ENCODE results near the gene SPSB1. TPM values are rescaled to one million over a fixed set of nuclear protein-coding genes. Genes with fewer than 3 reads are reported as not detected.

SPSB1 gene
- total and polyA plus RNA-seq, 2 donors from 2014 or later: 12.7 to 25.9 TPM

GRCh38 chr1:9253453-9254105, 39.1 kb upstream of the SPSB1 start:
- peaks cover 0 to 25% (median 21%) of the 10 kb centered on the region in 3 donors for H3K4me1 ChIP-seq (ENCODE audit: control insufficient read depth in 2 of 3, insufficient read depth in 2 of 3, low read depth in 1 of 3, low read length in 3 of 3)

DNA sequence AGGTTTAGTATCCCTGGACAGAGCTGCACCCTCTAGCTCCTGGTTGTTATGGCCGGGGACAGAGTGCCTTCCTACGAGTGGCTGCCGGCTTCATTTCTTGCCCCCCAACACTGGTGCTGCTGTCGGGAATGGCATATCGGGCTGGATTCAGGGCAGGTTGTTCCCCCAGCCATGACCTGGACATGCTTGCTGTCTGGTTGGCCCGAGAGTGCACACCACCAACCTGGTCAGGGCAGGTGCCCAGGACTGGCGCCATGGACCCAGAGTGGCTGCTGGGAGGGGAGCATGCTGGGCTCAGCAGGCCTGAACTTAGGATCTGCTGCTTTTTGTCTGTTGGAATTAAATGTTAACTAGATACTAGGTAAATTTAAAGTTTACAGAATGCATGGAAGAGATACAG, 36.4 kb upstream of the SPSB1 start:
- Histone ChIP-seq H3K27ac (ENCODE audit: low read depth in 2 of 2, low read length in 2 of 2) (no peak overlapping the region), H3K36me3 (ENCODE audit: control insufficient read depth in 2 of 3, insufficient read depth in 3 of 3, low read length in 3 of 3) (peaks cover 0 to 4% (median 2%) of the 10 kb centered on the region in 3 donors), H3K9ac (ENCODE audit: low read length in 3 of 3) (no peak overlapping the region), H3K4me1 (ENCODE audit: control insufficient read depth in 2 of 3, insufficient read depth in 2 of 3, low read depth in 1 of 3, low read length in 3 of 3) (peaks cover 0 to 8% (median 3%) of the 10 kb centered on the region in 3 donors), H3K4me3 (ENCODE audit: low read length in 3 of 3) (no peak overlapping the region), H3K9me3 (ENCODE audit: control insufficient read depth in 2 of 3, insufficient read depth in 1 of 3, low read length in 3 of 3) (peaks cover 0 to 6% (median 0%) of the 10 kb centered on the region in 3 donors), H3K27me3 (ENCODE audit: control insufficient read depth, insufficient read depth, low read length) (no peaks in the 10 kb centered on the region)
- no peak for FAIRE-seq
- no peak for TF ChIP-seq CTCF (IDR thresholded peaks at IDR 0.05; ENCODE audit: borderline replicate concordance, extremely low read depth, insufficient read depth)
- intact Hi-C loops (cut with DNase I): no loop called here
- DNase-seq: peak in 1 of 5 donors; percentile 51

More at GRCh38 chr1:9253453-9254105, 39.1 kb upstream of the SPSB1 start:
- TF ChIP-seq CTCF (IDR thresholded peaks at IDR 0.05; ENCODE audit: borderline replicate concordance, extremely low read depth, insufficient read depth): no peak
- FAIRE-seq (no peak), DNase-seq (no peak)
- Histone ChIP-seq H3K9ac (ENCODE audit: low read length in 3 of 3) (no peak overlapping the region), H3K27me3 (ENCODE audit: control insufficient read depth, insufficient read depth, low read length) (no peaks in the 10 kb centered on the region), H3K4me3 (ENCODE audit: low read length in 3 of 3) (no peak overlapping the region), H3K36me3 (ENCODE audit: control insufficient read depth in 2 of 3, insufficient read depth in 3 of 3, low read length in 3 of 3) (peaks cover 0 to 4% (median 0%) of the 10 kb centered on the region in 3 donors), H3K27ac (ENCODE audit: low read depth in 2 of 2, low read length in 2 of 2) (no peak overlapping the region), H3K9me3 (ENCODE audit: control insufficient read depth in 2 of 3, insufficient read depth in 1 of 3, low read length in 3 of 3) (no peaks in the 10 kb centered on the region)
- intact Hi-C loops (cut with DNase I): no loop called here

DNA sequence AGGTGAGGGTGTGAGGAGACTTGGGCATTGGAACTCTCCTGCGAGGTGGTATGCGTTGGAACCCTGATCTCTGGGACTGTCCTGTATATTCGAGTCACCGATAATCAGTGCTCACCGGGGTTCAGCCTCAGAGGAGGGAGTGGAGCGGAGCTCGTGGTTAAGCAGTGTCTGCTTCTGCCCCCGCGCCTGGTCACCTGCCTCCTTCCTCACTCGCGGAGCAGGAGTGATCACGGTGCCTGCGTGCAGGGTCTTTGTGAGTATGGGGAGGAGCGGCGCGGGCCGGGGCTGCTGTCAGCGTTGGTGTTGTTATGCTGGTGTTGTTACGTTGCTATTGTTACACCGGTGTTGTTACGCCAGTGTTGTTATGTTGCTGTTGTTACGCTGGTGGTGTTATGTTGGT, 34.8 kb upstream of the SPSB1 start:
- TF ChIP-seq CTCF (IDR thresholded peaks at IDR 0.05; ENCODE audit: borderline replicate concordance, extremely low read depth, insufficient read depth): no peak
- Histone ChIP-seq H3K27ac (ENCODE audit: low read depth in 2 of 2, low read length in 2 of 2) (no peak overlapping the region), H3K27me3 (ENCODE audit: control insufficient read depth, insufficient read depth, low read length) (no peaks in the 10 kb centered on the region), H3K4me1 (ENCODE audit: control insufficient read depth in 2 of 3, insufficient read depth in 2 of 3, low read depth in 1 of 3, low read length in 3 of 3) (peaks cover 0 to 5% (median 0%) of the 10 kb centered on the region in 3 donors), H3K4me3 (ENCODE audit: low read length in 3 of 3) (no peak overlapping the region), H3K36me3 (ENCODE audit: control insufficient read depth in 2 of 3, insufficient read depth in 3 of 3, low read length in 3 of 3) (peaks cover 2 to 7% (median 5%) of the 10 kb centered on the region in 3 donors), H3K9me3 (ENCODE audit: control insufficient read depth in 2 of 3, insufficient read depth in 1 of 3, low read length in 3 of 3) (peaks cover 0 to 6% (median 0%) of the 10 kb centered on the region in 3 donors), H3K9ac (ENCODE audit: low read length in 3 of 3) (no peak overlapping the region)
- DNase-seq: peak in 1 of 5 donors; percentile 39
- intact Hi-C loops (cut with DNase I): no loop called here
- no peak for FAIRE-seq

Data from kidney (tissue), 14 donors.